Activated CD8-positive, alpha-beta memory T cell treated with anti-CD3 and anti-CD28 coated beads for 1 hour (primary cell): ENCODE data around the gene NMT1.

ENCODE experiments used
- DNase-seq, 2 donors: peaks; one replicate each; pipeline ENCODE4 v3.0.0-alpha.2; 2020; ENCODE audit warnings: low read depth in 1 of 2; ENCODE audit errors: extremely low read depth in 1 of 2

The NMT1 gene

GRCh38 chr17:45077643-45078042 lies 16.5 kb downstream of the NMT1 start:
- no peak for DNase-seq

GRCh38 chr17:45081047-45081703 lies 20.1 kb downstream of the NMT1 start:
- DNase-seq, result no peak

GRCh38 chr17:45086391-45086790 lies 25.3 kb downstream of the NMT1 start:
- no peak for DNase-seq

- DNase-seq, result no peak
Observed at GRCh38 chr17:45086865-45087503, 25.9 kb downstream of the NMT1 start.

GRCh38 chr17:45087504-45087975 lies 26.4 kb downstream of the NMT1 start:
- no peak for DNase-seq

GRCh38 chr17:45087978-45088377 lies 26.9 kb downstream of the NMT1 start:
- DNase-seq, result no peak

- no peak for DNase-seq
Observed at GRCh38 chr17:45088741-45089140, 27.6 kb downstream of the NMT1 start.

- DNase-seq, result no peak
Observed at GRCh38 chr17:45090711-45091110, 29.6 kb downstream of the NMT1 start.

GRCh38 chr17:45091778-45092425 lies 30.8 kb downstream of the NMT1 start:
- DNase-seq, result no peak

- no peak for DNase-seq
Observed at GRCh38 chr17:45092911-45093430, 31.9 kb downstream of the NMT1 start.

GRCh38 chr17:45093444-45094110 lies 32.5 kb downstream of the NMT1 start:
- DNase-seq, result no peak

- DNase-seq, result no peak
Observed at GRCh38 chr17:45096141-45096540, 35.0 kb downstream of the NMT1 start.

GRCh38 chr17:45096926-45097325 lies 35.8 kb downstream of the NMT1 start:
- DNase-seq, result no peak

- DNase-seq, result no peak
Observed at GRCh38 chr17:45098081-45098868, 37.2 kb downstream of the NMT1 start.

- DNase-seq, result peak; percentile 46 to 60
Observed at GRCh38 chr17:45098869-45099616, 37.9 kb downstream of the NMT1 start.

GRCh38 chr17:45101546-45101882 lies 40.4 kb downstream of the NMT1 start:
- no peak for DNase-seq

GRCh38 chr17:45101883-45102811 lies 41.0 kb downstream of the NMT1 start:
- no peak for DNase-seq

- no peak for DNase-seq
Observed at GRCh38 chr17:45102856-45103255, 41.7 kb downstream of the NMT1 start.

GRCh38 chr17:45103269-45103795 lies 42.2 kb downstream of the NMT1 start:
- DNase-seq, result no peak
